Heart left ventricle (tissue), 13 donors: Measurements from ENCODE around the gene DNAJC11.

Experiments used
- CTCF ChIP-seq, 12 donors: fragments of 200-600 bp; sonication (generic) in 4 of 12; IDR thresholded peaks; one replicate each; pipeline versions ENCODE4 v1.5.0 to v1.8.0; 2018 to 2022; ENCODE audit warnings: antibody characterized with exemption in 12 of 12, mild to moderate bottlenecking in 5 of 12
- POLR2A ChIP-seq, 2 donors: fragments of 450-650 bp; IDR thresholded peaks; one replicate each; pipeline ENCODE4 v1.6.1; 2017; ENCODE audit warnings: antibody characterized with exemption in 2 of 2, mild to moderate bottlenecking in 2 of 2, moderate library complexity in 2 of 2
- donor health status: ischemic (EF 13 %, LVEDD 7.1; RV severe dilation, severe dysfunction).
- donor health status: DM: no; HTN: yes; CAD: no.
- donor health status: DM: no; HTN: no; CAD: no.
- donor health status: ischemic (EF 25% LVEDD 6.9; RV normal size, moderate dysfunction).
- donor health status: ischemic (EF 25% LVEDD 5.7; RV mildly dilated, moderate dysfunction).
- donor health status: ischemic (EF 35%, LVEDD 5.7; RV mildly dilated, moderate dysfunction).
- donor health status: nonischemic (EF 11% LVEDD 7.7; RV severe dilation, severe dysfunction).
- donor health status: DM: yes; HTN: yes; CAD: no.
- donor health status: PGD.
- donor health status: ischemic (EF 29% LVEDD 5.4; RV normal size, mild dysfunction).
- donor health status: nonischemic (EF 23%, LVEDD 6.1; RV moderate dilation, normal function).

GRCh38 chr1:6585081-6585722 lies 116.4 kb downstream of the DNAJC11 start:
- TF ChIP-seq CTCF (IDR thresholded peaks at IDR 0.05) (no peak), POLR2A (IDR thresholded peaks at IDR 0.05) (no peak)
